HG03064 (cell line): ENCODE results near the gene DCST2.

ENCODE experiments used
- ATAC-seq: cut with Tn5 transposase; IDR thresholded peaks from one replicate; pipeline ENCODE4 v1.9.1; 2021; ENCODE audit warnings: low read depth; ENCODE audit not compliant: unreplicated experiment

DCST2 gene

GRCh38 chr1:155070158-155070621 is 36.6 kb upstream of the DCST2 start:
- ATAC-seq = no peak

- ATAC-seq = no peak
Observed at GRCh38 chr1:155069551-155070157, 36.1 kb upstream of the DCST2 start.

GRCh38 chr1:155068599-155068998 is 35.0 kb upstream of the DCST2 start:
- no peak for ATAC-seq

- no peak for ATAC-seq
Observed at GRCh38 chr1:155066777-155067176, 33.2 kb upstream of the DCST2 start.

GRCh38 chr1:155064832-155065429 is 31.4 kb upstream of the DCST2 start:
- no peak for ATAC-seq

GRCh38 chr1:155064111-155064831 is 30.7 kb upstream of the DCST2 start:
- ATAC-seq = no peak

- ATAC-seq = no peak
Observed at GRCh38 chr1:155063550-155064110, 30.0 kb upstream of the DCST2 start, which contains the start of gene EFNA4. TSS of gene EFNA4 (plus strand) at chr1:155063740. CDS start at chr1:155063824, 84 bp downstream.

- no peak for ATAC-seq
Observed at GRCh38 chr1:155062702-155063411, 29.3 kb upstream of the DCST2 start.

GRCh38 chr1:155062151-155062686 is 28.6 kb upstream of the DCST2 start:
- no peak for ATAC-seq

- no peak for ATAC-seq
Observed at GRCh38 chr1:155061381-155062150, 28.0 kb upstream of the DCST2 start.

DNA sequence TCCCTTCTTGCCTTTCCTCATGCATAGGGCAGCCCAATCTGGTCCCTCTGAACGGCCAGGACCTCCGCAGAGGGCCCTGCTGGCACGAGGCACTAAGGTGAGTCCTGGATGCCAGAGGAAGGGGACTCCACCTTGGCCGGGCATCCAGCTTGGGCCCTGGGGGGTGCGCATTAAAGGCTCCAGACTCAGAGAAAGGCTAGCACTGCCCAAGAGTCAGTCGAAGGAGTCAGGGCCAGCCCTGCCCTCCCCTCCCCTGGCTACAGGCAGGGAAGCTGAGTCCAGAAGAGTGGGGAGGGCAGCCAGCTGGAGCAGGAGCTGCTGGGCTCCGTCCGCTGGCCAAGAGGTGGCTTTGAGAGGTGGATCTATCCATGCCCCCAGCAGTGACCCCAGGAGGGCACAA is 27.2 kb upstream of the DCST2 start:
- ATAC-seq = no peak

DNA sequence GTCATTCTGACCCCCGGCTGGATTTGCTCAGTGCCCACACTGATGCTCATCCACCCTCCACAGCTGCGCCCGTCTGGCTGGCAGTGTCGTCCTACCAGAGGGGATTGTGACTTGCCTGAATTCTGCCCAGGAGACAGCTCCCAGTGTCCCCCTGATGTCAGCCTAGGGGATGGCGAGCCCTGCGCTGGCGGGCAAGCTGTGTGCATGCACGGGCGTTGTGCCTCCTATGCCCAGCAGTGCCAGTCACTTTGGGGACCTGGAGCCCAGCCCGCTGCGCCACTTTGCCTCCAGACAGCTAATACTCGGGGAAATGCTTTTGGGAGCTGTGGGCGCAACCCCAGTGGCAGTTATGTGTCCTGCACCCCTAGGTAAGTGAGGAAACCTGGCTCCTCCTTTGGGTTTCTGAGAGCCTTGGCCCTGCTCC is 24.2 kb upstream of the DCST2 start:
- no peak for ATAC-seq

DNA sequence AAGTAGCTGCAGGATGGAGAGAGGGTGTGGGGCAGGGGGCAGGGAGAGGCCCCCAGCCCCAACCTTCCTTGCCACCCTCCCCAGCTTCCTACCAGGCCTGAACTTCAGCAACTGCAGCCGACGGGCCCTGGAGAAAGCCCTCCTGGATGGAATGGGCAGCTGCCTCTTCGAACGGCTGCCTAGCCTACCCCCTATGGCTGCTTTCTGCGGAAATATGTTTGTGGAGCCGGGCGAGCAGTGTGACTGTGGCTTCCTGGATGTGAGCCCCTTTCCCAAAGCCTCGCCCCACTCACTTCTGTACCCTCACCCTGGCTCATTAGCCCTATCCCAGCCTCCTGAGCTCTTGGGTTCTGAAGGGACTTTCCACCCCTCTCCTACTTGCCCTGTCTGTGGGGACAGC is 23.5 kb upstream of the DCST2 start:
- ATAC-seq = no peak

GRCh38 chr1:155053531-155054105 is 20.0 kb upstream of the DCST2 start:
- ATAC-seq = no peak

GRCh38 chr1:155052439-155053395 is 19.1 kb upstream of the DCST2 start:
- no peak for ATAC-seq

DNA sequence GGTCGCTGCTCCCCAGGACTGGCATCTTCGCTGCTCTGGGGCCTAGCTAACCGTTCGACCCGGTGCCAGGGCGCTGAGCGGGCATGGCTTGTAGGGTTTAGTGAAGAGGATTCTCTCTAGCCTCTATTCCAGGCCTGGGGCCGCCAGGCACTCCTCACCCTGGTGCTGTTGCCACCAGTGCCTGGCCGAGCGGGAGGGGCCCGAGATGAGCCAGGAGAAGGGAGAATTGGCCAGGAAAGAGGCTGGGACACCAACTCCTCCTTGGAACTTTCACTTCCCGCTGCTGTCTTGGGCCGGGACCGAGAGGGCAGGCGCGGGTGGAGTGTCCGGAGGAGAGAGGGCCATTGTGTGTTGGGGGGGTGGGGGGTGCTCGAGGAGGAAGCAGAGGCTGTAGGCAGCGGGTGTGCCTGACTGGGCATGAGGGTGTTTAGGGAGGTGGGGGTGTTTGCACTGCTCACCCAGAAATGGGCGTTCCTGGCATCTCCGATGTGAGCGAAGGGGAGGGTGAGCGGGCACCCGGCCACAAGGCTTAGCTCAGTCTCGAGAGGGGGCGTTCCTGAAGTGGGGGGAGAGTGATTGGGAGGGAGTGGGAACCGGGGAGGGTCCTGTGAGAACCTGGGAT is 18.3 kb upstream of the DCST2 start:
- ATAC-seq = no peak

DNA sequence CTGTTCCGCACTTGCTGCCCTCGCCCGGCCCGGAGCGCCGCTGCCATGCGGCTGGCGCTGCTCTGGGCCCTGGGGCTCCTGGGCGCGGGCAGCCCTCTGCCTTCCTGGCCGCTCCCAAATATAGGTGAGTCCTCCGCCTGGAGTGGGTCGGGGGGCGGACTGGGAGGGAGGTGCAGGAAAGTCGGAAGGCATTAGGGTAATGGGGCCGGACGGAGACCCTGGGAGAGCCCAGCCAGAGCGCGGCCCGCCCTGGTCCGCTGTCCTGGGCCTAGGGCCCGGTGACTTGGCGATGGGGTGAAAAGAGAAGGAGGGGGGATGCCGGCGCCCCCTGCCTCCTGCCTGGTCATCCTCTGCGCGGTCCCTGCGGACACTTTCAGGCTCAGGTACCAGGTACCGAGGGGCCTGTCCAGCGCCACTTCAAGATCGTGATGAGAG is 17.8 kb upstream of the DCST2 start:
- ATAC-seq = peak; percentile 2
